HEK293 (cell line): Measurements from ENCODE around the gene PLXNA2.
A peak's percentile ranks its signal among the peaks of the same experiment; 100 is the strongest.

ENCODE experiments used
- CTCF ChIA-PET: fragments of 350-600 bp; formaldehyde crosslinking; extraction: SDS; loops from one replicate; lab custom pipeline; 2021; ENCODE audit warnings: antibody characterized with exemption; lab: Yijun Ruan, JAX
- POLR2A ChIA-PET: fragments of 300-600 bp; formaldehyde crosslinking; extraction: SDS; loops from one replicate; lab custom pipeline; 2020; ENCODE audit warnings: antibody characterized with exemption, inconsistent platforms; lab: Yijun Ruan, JAX
- H3K27ac ChIP-seq: fragments of 200-500 bp; sonication (Bioruptor generic); 2 replicates; pipeline ENCODE4 v1.5.1; 2014; ENCODE audit warnings: low read depth, low read length, control low read depth, inconsistent platforms; ENCODE audit errors: extremely low read depth
- H3K36me3 ChIP-seq, 2 experiments: fragments of 200-500 bp in 1 of 2; sonication (Bioruptor generic) in 1 of 2; 1 replicate in 1 of 2; 2 replicates in 1 of 2; pipeline ENCODE4 v1.5.1; 2014 to 2017; ENCODE audit warnings: inconsistent platforms in 2 of 2, low read length in 2 of 2; ENCODE audit not compliant: control insufficient read depth in 2 of 2, insufficient read depth in 1 of 2
- H3K4me1 ChIP-seq: fragments of 200-500 bp; sonication (Bioruptor generic); 2 replicates; pipeline ENCODE4 v1.5.1; 2014; ENCODE audit warnings: mild to moderate bottlenecking, low read length, inconsistent platforms; ENCODE audit not compliant: control insufficient read depth, insufficient read depth
- H3K4me3 ChIP-seq: 2 replicates; pipeline ENCODE4 v1.5.1; 2011; ENCODE audit warnings: low read depth, mild to moderate bottlenecking, control low read depth, low read length, moderate library complexity
- H3K9me3 ChIP-seq: fragments of 200-500 bp; sonication (Bioruptor generic); 2 replicates; pipeline ENCODE4 v1.5.1; 2014; ENCODE audit warnings: low read depth, low read length, inconsistent platforms; ENCODE audit not compliant: control insufficient read depth, insufficient read depth
- ELK4 ChIP-seq: IDR thresholded peaks from 2 replicates; pipeline ENCODE4 v1.6.1; 2011; ENCODE audit warnings: mild to moderate bottlenecking, low read depth, low read length, borderline replicate concordance
- FEZF1 ChIP-seq: fragments of 450-650 bp; formaldehyde crosslinking; IDR thresholded peaks from 2 replicates; pipeline ENCODE4 v1.5.1; 2016; ENCODE audit warnings: missing biosample characterization, missing genetic modification characterization
- GLIS1 ChIP-seq: fragments of 450-650 bp; formaldehyde crosslinking; IDR thresholded peaks from 2 replicates; pipeline ENCODE4 v1.5.1; 2016; ENCODE audit warnings: missing biosample characterization, missing genetic modification characterization
- GLIS2 ChIP-seq: fragments of 450-650 bp; formaldehyde crosslinking; IDR thresholded peaks from 2 replicates; pipeline ENCODE4 v1.5.1; 2016; ENCODE audit warnings: missing biosample characterization, missing genetic modification characterization
- KLF17 ChIP-seq: fragments of 450-650 bp; formaldehyde crosslinking; IDR thresholded peaks from 2 replicates; pipeline ENCODE4 v1.5.1; 2016; ENCODE audit warnings: missing biosample characterization, missing genetic modification characterization
- OSR2 ChIP-seq: fragments of 450-650 bp; formaldehyde crosslinking; IDR thresholded peaks from 2 replicates; pipeline ENCODE4 v1.5.1; 2016; ENCODE audit warnings: missing biosample characterization, missing genetic modification characterization
- TRIM28 ChIP-seq: IDR thresholded peaks from 2 replicates; pipeline ENCODE4 v1.6.1; 2011; ENCODE audit warnings: low read length, control low read depth, borderline replicate concordance
- ZBTB1 ChIP-seq: fragments of 450-650 bp; formaldehyde crosslinking; IDR thresholded peaks from 2 replicates; pipeline ENCODE4 v1.5.1; 2016; ENCODE audit warnings: missing biosample characterization, missing genetic modification characterization
- ZBTB8A ChIP-seq: fragments of 450-650 bp; formaldehyde crosslinking; IDR thresholded peaks from 2 replicates; pipeline ENCODE4 v1.5.1; 2016; ENCODE audit warnings: missing biosample characterization, missing genetic modification characterization
- ZIC2 ChIP-seq: fragments of 450-650 bp; formaldehyde crosslinking; IDR thresholded peaks from 2 replicates; pipeline ENCODE4 v1.5.1; 2016; ENCODE audit warnings: missing biosample characterization, missing genetic modification characterization
- ZNF10 ChIP-seq: fragments of 450-650 bp; formaldehyde crosslinking; IDR thresholded peaks from 2 replicates; pipeline ENCODE4 v1.5.1; 2017; ENCODE audit warnings: missing biosample characterization, missing genetic modification characterization
- ZNF132 ChIP-seq: fragments of 450-650 bp; formaldehyde crosslinking; IDR thresholded peaks from 2 replicates; pipeline ENCODE4 v1.5.1; 2017; ENCODE audit warnings: missing biosample characterization, missing genetic modification characterization, borderline replicate concordance
- ZNF157 ChIP-seq: fragments of 450-650 bp; formaldehyde crosslinking; IDR thresholded peaks from 2 replicates; pipeline ENCODE4 v1.5.1; 2016; ENCODE audit warnings: missing biosample characterization, missing genetic modification characterization
- ZNF19 ChIP-seq: fragments of 450-650 bp; formaldehyde crosslinking; IDR thresholded peaks from 2 replicates; pipeline ENCODE4; 2016; ENCODE audit warnings: missing biosample characterization, missing genetic modification characterization, low read depth
- ZNF2 ChIP-seq: fragments of 450-650 bp; formaldehyde crosslinking; IDR thresholded peaks from 2 replicates; pipeline ENCODE4 v1.5.1; 2016; ENCODE audit warnings: missing biosample characterization, missing genetic modification characterization
- ZNF202 ChIP-seq: fragments of 450-650 bp; formaldehyde crosslinking; IDR thresholded peaks from 2 replicates; pipeline ENCODE4 v1.5.1; 2016; ENCODE audit warnings: missing biosample characterization, missing genetic modification characterization, borderline replicate concordance
- ZNF623 ChIP-seq: fragments of 450-650 bp; formaldehyde crosslinking; IDR thresholded peaks from 2 replicates; pipeline ENCODE4 v1.5.1; 2016; ENCODE audit warnings: missing biosample characterization, missing genetic modification characterization
- ZNF670 ChIP-seq: fragments of 450-650 bp; formaldehyde crosslinking; IDR thresholded peaks from 2 replicates; pipeline ENCODE4 v1.5.1; 2016; ENCODE audit warnings: missing biosample characterization, missing genetic modification characterization, low read depth
- ZNF677 ChIP-seq: fragments of 450-650 bp; IDR thresholded peaks from 2 replicates; pipeline ENCODE4 v1.5.0; 2018; ENCODE audit warnings: missing biosample characterization, mild to moderate bottlenecking, missing genetic modification characterization, moderate library complexity
- ZSCAN16 ChIP-seq: fragments of 450-650 bp; formaldehyde crosslinking; IDR thresholded peaks from 2 replicates; pipeline ENCODE4 v1.5.1; 2016; ENCODE audit warnings: missing biosample characterization, missing genetic modification characterization
- ZSCAN18 ChIP-seq: fragments of 450-650 bp; formaldehyde crosslinking; IDR thresholded peaks from 2 replicates; pipeline ENCODE4 v1.5.1; 2016; ENCODE audit warnings: missing biosample characterization, missing genetic modification characterization

PLXNA2 gene

GRCh38 chr1:208061632-208062031 lies 182.6 kb downstream of the PLXNA2 start:
- H3K9me3 ChIP-seq = no peaks in the 10 kb centered on the region
- H3K4me1 ChIP-seq = no peaks in the 10 kb centered on the region
- TF ChIP-seq KLF17 (no peak), ZNF623 (no peak), ZNF10 (tag by site-specific recombination) (no peak), ZNF19 (tag by site-specific recombination) (no peak), ZNF202 (tag by site-specific recombination) (no peak), ZBTB8A (tag by site-specific recombination) (no peak), GLIS2 (no peak), ZSCAN18 (tag by site-specific recombination) (no peak), ZBTB1 (no peak), ELK4 (no peak), ZNF157 (tag by site-specific recombination) (no peak), FEZF1 (tag by site-specific recombination) (no peak)
- TF ChIP-seq, all 188 proteins: peak for 0
- no peak overlapping the region for H3K4me3 ChIP-seq
- ChIA-PET CTCF (interaction anchor here (1.8 kb wide), 1 partner anchor 40 kb away, joined by 6 read pairs; no protein-coding TSS in a partner anchor), POLR2A (no interaction called here)
- no peak overlapping the region for H3K27ac ChIP-seq
- no peaks in the 10 kb centered on the region for H3K36me3 ChIP-seq

- H3K4me1 ChIP-seq = no peaks in the 10 kb centered on the region
- ChIA-PET POLR2A (no interaction called here), CTCF (interaction anchor here (1.8 kb wide), 1 partner anchor 40 kb away, joined by 6 read pairs; no protein-coding TSS in a partner anchor)
- H3K4me3 ChIP-seq = no peak overlapping the region
- no peak for TF ChIP-seq ZNF132 (tag by site-specific recombination)
- 0 out of 2 replicates have a peak, but pooled peaks have one; percentile 42 for TF ChIP-seq TRIM28
- no peak for TF ChIP-seq ZNF677
- TF ChIP-seq ZNF670 = no peak
- TF ChIP-seq GLIS1 (tag by site-specific recombination) = peak; percentile 95
- TF ChIP-seq OSR2 = peak; percentile 68; the same call in 1 of the 2 replicates
- TF ChIP-seq ZIC2 (tag by site-specific recombination) = peak; percentile 41
- no peak for TF ChIP-seq ZSCAN16 (tag by site-specific recombination)
- no peak for TF ChIP-seq ZNF2
- no peaks in the 10 kb centered on the region for H3K36me3 ChIP-seq
- H3K27ac ChIP-seq = no peak overlapping the region
- H3K9me3 ChIP-seq = no peaks in the 10 kb centered on the region
Measured at GRCh38 chr1:208061118-208061517, 183.1 kb downstream of the PLXNA2 start.
